Transverse colon (tissue), 4 donors: ENCODE data around the gene THBS3. TPM values are rescaled to one million over a fixed set of nuclear protein-coding genes. Genes with fewer than 3 reads are reported as not detected.
"Not testable (repeated sequence)": the region's sequence is repeated elsewhere in the genome, so short reads cannot be mapped to it uniquely, and the experiment has no call there.

Experiments
- DNase-seq: peaks from one replicate; pipeline ENCODE4 v3.0.0-alpha.2; 2019
- H3K27ac ChIP-seq, 4 donors: fragments of 200-600 bp; sonication (generic); 2 replicates each; pipeline ENCODE4 v1.5.1; 2016 to 2018; ENCODE audit warnings: inconsistent platforms in 4 of 4
- H3K27me3 ChIP-seq: fragments of 200-600 bp; sonication (generic); 2 replicates; pipeline ENCODE4 v1.5.1; 2017; ENCODE audit warnings: inconsistent platforms
- H3K36me3 ChIP-seq, 4 donors: fragments of 200-600 bp; sonication (generic); 2 replicates each; pipeline ENCODE4 v1.5.1; 2017 to 2019; ENCODE audit warnings: inconsistent platforms in 4 of 4
- H3K4me1 ChIP-seq, 4 donors: fragments of 200-600 bp; sonication (generic); 2 replicates each; pipeline ENCODE4 v1.5.1; 2017 to 2020; ENCODE audit warnings: inconsistent platforms in 4 of 4
- H3K4me3 ChIP-seq, 4 donors: fragments of 200-600 bp; sonication (generic); 1 replicate in 1 of 4; 2 replicates in 3 of 4; pipeline versions ENCODE4 v1.5.1 to v1.6.1; 2017 to 2019; ENCODE audit warnings: inconsistent platforms in 4 of 4
- H3K9me3 ChIP-seq, 2 donors: fragments of 200-600 bp; sonication (generic); 2 replicates each; pipeline ENCODE4 v1.5.1; 2017 to 2019; ENCODE audit warnings: inconsistent platforms in 2 of 2
- CTCF ChIP-seq, 5 experiments: fragments of 200-600 bp in 3 of 5; fragments of 450-650 bp in 2 of 5; sonication (generic) in 3 of 5; IDR thresholded peaks; 1 replicate in 2 of 5; 2 replicates in 3 of 5; pipeline ENCODE4 v1.5.1; 2016 to 2017; ENCODE audit warnings: antibody characterized with exemption in 5 of 5, inconsistent platforms in 3 of 5, mild to moderate bottlenecking in 2 of 5, moderate library complexity in 1 of 5
- EP300 ChIP-seq: sonication (generic); formaldehyde crosslinking; IDR thresholded peaks from one replicate; pipeline ENCODE4 v1.6.1; 2017; ENCODE audit warnings: antibody characterized with exemption, low read depth
- POLR2A ChIP-seq: fragments of 450-650 bp; IDR thresholded peaks from one replicate; pipeline ENCODE4 v1.6.1; 2016; ENCODE audit warnings: antibody characterized with exemption, mild to moderate bottlenecking, moderate library complexity
- POLR2AphosphoS5 ChIP-seq, 3 donors: sonication (generic); formaldehyde crosslinking; IDR thresholded peaks; one replicate each; pipeline ENCODE4 v1.6.1; 2016; ENCODE audit warnings: antibody characterized with exemption in 3 of 3
- WGBS, 2 donors: methylation state at CpG; one replicate each; pipeline ENCODE4 v1.1.5; 2018; ENCODE audit warnings: low coverage in 1 of 2; 5-methylcytosine and 5-hydroxymethylcytosine counted together
- in situ Hi-C, 4 donors: fragments of 200-750 bp; cut with MboI; loops; one replicate each; pipeline versions ENCODE4 v1.15.0 to v1.15.1; 2017; ENCODE audit warnings: low sequenced_read_pairs in 3 of 4, low pct_ligation_motif_present in 1 of 4, low pct_unique_long_range_greater_than_20kb in 1 of 4
- intact Hi-C: fragments of 100-400 bp; cut with DNase I; formaldehyde crosslinking; loops from one replicate; pipeline ENCODE4 v1.15.1; 2023; ENCODE audit warnings: low total_unique reads
- total RNA-seq, 4 donors: library from RNA; depleted of rRNA; stranded (reverse); fragments of >200 nt; gene quantifications; one replicate each; pipeline ENCODE4 v1.1.0, GENCODE V29; 2016

THBS3 gene
- total RNA-seq, 4 donors from 2014 or later = 19.2 to 37.8 (median 27.0) TPM

GRCh38 chr1:155196103-155196892 lies 11.4 kb downstream of the THBS3 start:
- TF ChIP-seq CTCF (IDR thresholded peaks at IDR 0.05) = no peak
- TF ChIP-seq POLR2AphosphoS5 (IDR thresholded peaks at IDR 0.05) = no peak
- no peak for TF ChIP-seq POLR2A
- TF ChIP-seq EP300 = no peak
- Histone ChIP-seq H3K36me3 (no peaks in the 10 kb centered on the region), H3K4me1 (peaks cover 10 to 37% (median 32%) of the 10 kb centered on the region in 4 donors), H3K9me3 (no peaks in the 10 kb centered on the region), H3K27me3 (no peaks in the 10 kb centered on the region), H3K4me3 (no peak overlapping the region), H3K27ac (peak overlapping the region in 3 of 4 donors; percentile 9 to 95 (median 92))
- in situ Hi-C loops = no loop called here
- WGBS, 2 donors = 74% methylated on average over 6 of the region's 6 CpGs; no CpG with 5 or more reads in 1 of the 2 donors
- intact Hi-C loops = loop anchor here (5.0 kb wide), 1 partner anchor 131 kb away; no protein-coding TSS in a partner anchor
- DNase-seq = no peak

- peak overlapping the region; percentile 92 to 98 (median 95) for H3K27ac ChIP-seq
- in situ Hi-C loops (no loop called here), intact Hi-C loops (loop anchor here (5.0 kb wide), 1 partner anchor 132 kb away; no protein-coding TSS in a partner anchor)
- H3K9me3 ChIP-seq = no peaks in the 10 kb centered on the region
- no peak for TF ChIP-seq EP300
- TF ChIP-seq POLR2AphosphoS5 (IDR thresholded peaks at IDR 0.05) = no peak
- no peak for TF ChIP-seq POLR2A
- no peak for TF ChIP-seq CTCF (IDR thresholded peaks at IDR 0.05)
- H3K4me1 ChIP-seq = peaks cover 10 to 37% (median 32%) of the 10 kb centered on the region in 4 donors
- H3K36me3 ChIP-seq = no peaks in the 10 kb centered on the region
- H3K27me3 ChIP-seq = no peaks in the 10 kb centered on the region
- no peak for DNase-seq
- H3K4me3 ChIP-seq = peak overlapping the region; percentile 32 to 58 (median 42)
- 22 to 43% methylated on average over 6 to 27 of the region's 27 CpGs for WGBS, 2 donors
Measured at GRCh38 chr1:155195201-155196102, 12.2 kb downstream of the THBS3 start.

GRCh38 chr1:155193991-155194240 lies 13.8 kb downstream of the THBS3 start:
- Histone ChIP-seq H3K4me3 (peak overlapping the region; percentile 7 to 58 (median 40)), H3K4me1 (peaks cover 10 to 37% (median 32%) of the 10 kb centered on the region in 4 donors), H3K27ac (peak overlapping the region; percentile 92 to 98 (median 95))
- H3K27me3 ChIP-seq, in situ Hi-C loops, intact Hi-C loops, H3K9me3 ChIP-seq, H3K36me3 ChIP-seq, DNase-seq: not testable (repeated sequence)
- WGBS, 2 donors = 2% methylated on average over 16 of the region's 16 CpGs; no CpG with 5 or more reads in 1 of the 2 donors

- 0% methylated on average over 19 to 38 of the region's 38 CpGs for WGBS, 2 donors
- Histone ChIP-seq H3K36me3 (no peaks in the 10 kb centered on the region), H3K4me3 (peak overlapping the region; percentile 7 to 58 (median 40)), H3K4me1 (peaks cover 10 to 37% (median 32%) of the 10 kb centered on the region in 4 donors), H3K27ac (peak overlapping the region; percentile 92 to 98 (median 95)), H3K9me3 (no peaks in the 10 kb centered on the region), H3K27me3 (no peaks in the 10 kb centered on the region)
- peak; percentile 93 for DNase-seq
- in situ Hi-C loops = no loop called here
- TF ChIP-seq POLR2AphosphoS5 (IDR thresholded peaks at IDR 0.05) = peak; percentile 25 to 61 (median 53)
- TF ChIP-seq CTCF (IDR thresholded peaks at IDR 0.05) = peak; percentile 96 to 99 (median 98)
- TF ChIP-seq POLR2A = peak; percentile 53
- peak; percentile 42 for TF ChIP-seq EP300
- intact Hi-C loops = no loop called here
Measured at GRCh38 chr1:155193275-155193990, 14.3 kb downstream of the THBS3 start.
